ENCODE measurements around the gene HOXD9.

HOXD9 gene

DNA sequence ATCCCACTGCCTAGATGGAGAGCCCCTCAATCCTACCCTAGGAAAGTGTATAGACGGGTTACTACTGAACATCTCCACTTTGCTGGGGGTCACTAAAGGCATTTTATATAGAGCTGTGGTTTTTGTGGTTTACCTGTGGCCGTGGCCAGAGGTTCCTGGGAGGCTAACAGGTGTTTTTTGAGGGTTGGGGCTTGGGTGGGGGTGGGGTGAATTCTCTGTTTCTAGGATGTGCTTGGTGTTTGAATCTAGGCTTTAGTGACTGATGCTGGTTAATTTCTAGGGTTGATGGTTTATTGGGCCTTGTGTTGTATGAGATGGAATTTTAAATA is 14.7 kb downstream of the HOXD9 start:
- TF ChIP-seq, protein P1, sequence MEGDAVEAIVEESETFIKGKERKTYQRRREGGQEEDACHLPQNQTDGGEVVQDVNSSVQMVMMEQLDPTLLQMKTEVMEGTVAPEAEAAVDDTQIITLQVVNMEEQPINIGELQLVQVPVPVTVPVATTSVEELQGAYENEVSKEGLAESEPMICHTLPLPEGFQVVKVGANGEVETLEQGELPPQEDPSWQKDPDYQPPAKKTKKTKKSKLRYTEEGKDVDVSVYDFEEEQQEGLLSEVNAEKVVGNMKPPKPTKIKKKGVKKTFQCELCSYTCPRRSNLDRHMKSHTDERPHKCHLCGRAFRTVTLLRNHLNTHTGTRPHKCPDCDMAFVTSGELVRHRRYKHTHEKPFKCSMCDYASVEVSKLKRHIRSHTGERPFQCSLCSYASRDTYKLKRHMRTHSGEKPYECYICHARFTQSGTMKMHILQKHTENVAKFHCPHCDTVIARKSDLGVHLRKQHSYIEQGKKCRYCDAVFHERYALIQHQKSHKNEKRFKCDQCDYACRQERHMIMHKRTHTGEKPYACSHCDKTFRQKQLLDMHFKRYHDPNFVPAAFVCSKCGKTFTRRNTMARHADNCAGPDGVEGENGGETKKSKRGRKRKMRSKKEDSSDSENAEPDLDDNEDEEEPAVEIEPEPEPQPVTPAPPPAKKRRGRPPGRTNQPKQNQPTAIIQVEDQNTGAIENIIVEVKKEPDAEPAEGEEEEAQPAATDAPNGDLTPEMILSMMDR (IDR thresholded peaks at IDR 0.05) = no peak
- Histone ChIP-seq H3K27me3 (peaks cover 100% of the 10 kb centered on the region), H3K27ac (no peak overlapping the region), H3K36me3 (no peaks in the 10 kb centered on the region), H3K4me1 (ENCODE audit: control insufficient read depth in 1 of 2, insufficient read depth in 1 of 2, low read depth in 1 of 2, low read length in 1 of 2) (peaks cover 13 to 18% of the 10 kb centered on the region in 2 experiments), H3K4me3 (ENCODE audit: low read depth in 1 of 2, low read length in 1 of 2) (no peak overlapping the region), H3K9me3 (no peaks in the 10 kb centered on the region)

DNA sequence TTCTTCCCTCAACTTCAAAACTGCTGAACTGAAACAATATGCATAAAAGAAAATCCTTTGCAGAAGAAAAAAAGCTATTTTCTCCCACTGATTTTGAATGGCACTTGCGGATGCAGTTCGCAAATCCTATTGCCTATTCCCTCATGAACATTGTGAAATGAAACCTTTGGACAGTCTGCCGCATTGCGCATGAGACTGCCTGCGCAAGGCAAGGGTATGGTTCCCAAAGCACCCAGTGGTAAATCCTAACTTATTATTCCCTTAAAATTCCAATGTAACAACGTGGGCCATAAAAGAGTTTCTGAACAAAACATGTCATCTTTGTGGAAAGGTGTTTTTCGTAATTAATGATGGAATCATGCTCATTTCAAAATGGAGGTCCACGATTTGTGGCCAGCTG is 15.4 kb downstream of the HOXD9 start:
- Histone ChIP-seq H3K4me3 (ENCODE audit: low read depth in 1 of 2, low read length in 1 of 2) (no peak overlapping the region), H3K36me3 (no peaks in the 10 kb centered on the region), H3K9me3 (no peaks in the 10 kb centered on the region), H3K27ac (no peak overlapping the region), H3K27me3 (peaks cover 100% of the 10 kb centered on the region), H3K4me1 (ENCODE audit: control insufficient read depth in 1 of 2, insufficient read depth in 1 of 2, low read depth in 1 of 2, low read length in 1 of 2) (peaks cover 10 to 15% of the 10 kb centered on the region in 2 experiments)
- TF ChIP-seq, protein P1 (IDR thresholded peaks at IDR 0.05) = no peak

DNA sequence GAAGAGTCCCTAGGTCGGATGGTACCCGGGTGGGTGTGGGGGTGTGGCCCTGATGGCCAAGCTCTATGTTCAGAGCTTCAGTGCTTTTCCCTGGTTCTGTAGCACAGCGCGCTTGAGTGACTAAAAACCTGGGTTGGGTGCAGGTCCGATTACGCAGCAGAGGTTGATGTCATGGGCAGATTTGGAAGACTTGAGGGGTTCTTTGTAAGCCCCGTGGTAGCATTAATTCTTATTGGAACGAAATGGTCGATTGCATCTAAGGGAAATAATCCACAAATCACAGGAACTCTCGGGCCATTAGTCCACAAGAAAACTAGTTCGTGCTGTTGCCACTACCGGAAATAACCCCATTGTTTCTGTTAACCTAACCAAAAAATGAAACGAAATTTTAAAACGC is 16.0 kb downstream of the HOXD9 start:
- no peak overlapping the region for H3K27ac ChIP-seq
- H3K36me3 ChIP-seq = no peaks in the 10 kb centered on the region
- peaks cover 10 to 15% of the 10 kb centered on the region in 2 experiments for H3K4me1 ChIP-seq (ENCODE audit: control insufficient read depth in 1 of 2, insufficient read depth in 1 of 2, low read depth in 1 of 2, low read length in 1 of 2)
- TF ChIP-seq, protein P1 (IDR thresholded peaks at IDR 0.05) = no peak
- no peak overlapping the region for H3K4me3 ChIP-seq (ENCODE audit: low read depth in 1 of 2, low read length in 1 of 2)
- H3K9me3 ChIP-seq = no peaks in the 10 kb centered on the region
- peaks cover 100% of the 10 kb centered on the region for H3K27me3 ChIP-seq

DNA sequence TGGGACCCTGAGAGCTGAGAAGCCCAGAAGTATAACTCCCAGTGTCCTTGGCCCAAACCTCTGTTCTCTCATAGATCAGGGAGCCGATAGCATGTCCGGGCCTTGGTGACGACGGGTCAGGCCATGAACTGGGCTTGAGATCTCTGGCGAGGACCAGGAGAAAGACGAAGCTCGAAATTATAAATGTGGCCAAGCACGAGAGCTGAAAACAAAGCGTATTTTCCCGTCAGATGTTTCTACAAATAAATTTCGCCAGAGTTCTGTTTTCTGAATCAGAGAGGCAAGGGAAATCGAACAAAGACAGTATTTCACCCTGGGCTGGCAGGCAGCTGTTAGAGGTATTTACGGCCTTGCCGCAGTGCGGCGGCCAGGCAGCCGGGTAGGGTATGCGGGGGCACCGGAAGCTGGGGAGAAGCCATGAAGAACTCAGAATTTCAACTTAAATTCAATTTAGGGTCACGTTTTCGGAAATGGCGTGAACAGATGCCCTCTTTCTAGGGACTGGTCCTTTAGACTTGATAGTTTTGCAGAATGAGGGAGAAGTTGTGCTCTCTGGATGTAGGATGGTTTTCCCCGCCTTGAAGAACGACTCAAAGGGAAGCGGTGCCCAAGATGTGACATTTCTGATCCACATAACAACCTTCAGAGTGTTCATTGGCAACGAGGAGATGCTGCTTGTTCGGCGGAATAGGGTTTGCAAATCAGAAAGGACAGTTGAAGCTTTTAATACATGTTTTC is 16.6 kb downstream of the HOXD9 start:
- Histone ChIP-seq H3K4me3 (ENCODE audit: low read depth in 1 of 2, low read length in 1 of 2) (no peak overlapping the region), H3K27me3 (peaks cover 100% of the 10 kb centered on the region), H3K4me1 (ENCODE audit: control insufficient read depth in 1 of 2, insufficient read depth in 1 of 2, low read depth in 1 of 2, low read length in 1 of 2) (peaks cover 10 to 15% of the 10 kb centered on the region in 2 experiments), H3K36me3 (no peaks in the 10 kb centered on the region), H3K9me3 (no peaks in the 10 kb centered on the region), H3K27ac (no peak overlapping the region)
- TF ChIP-seq, protein P1 (IDR thresholded peaks at IDR 0.05) = no peak

DNA sequence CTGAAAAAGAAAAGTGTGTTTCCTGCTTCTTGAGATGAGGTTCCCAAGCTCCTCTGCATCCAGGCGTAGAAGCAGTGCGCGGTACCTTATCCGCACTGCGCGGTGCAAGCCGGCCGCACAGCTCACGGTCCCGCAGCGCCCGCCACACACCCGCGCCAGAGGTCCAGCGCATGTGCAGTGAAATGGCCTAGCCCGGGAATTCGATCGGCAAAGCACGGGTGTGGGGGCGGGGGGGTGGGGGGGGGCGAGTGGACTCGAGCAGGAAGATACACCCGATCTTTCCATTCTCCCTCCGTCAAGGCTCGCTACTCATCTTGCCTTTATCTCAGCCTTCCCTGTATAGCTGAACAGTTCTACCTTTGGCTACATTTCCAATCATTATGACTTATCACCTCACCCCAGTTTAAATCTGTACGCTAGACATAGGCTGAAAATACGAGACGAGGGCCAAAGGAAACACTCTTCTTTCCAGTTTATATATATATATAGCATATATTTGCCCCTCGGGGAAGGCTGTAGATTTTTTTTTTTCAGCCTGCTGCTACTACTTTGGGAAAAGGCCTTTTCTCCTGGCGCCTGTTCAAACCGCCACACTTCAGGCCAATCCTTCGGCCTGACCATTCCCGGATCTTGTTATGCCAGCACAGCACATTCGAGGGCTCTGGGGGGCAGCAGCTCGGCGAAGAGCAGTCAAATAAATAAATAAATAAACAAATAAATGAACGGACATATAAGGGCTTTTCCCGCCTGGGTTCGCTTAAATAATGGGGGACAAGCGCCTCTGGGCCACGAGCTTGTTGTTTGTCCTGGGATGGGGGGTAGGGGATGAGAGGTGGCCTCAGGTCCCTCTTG is 17.4 kb downstream of the HOXD9 start:
- H3K27ac ChIP-seq = no peak overlapping the region
- H3K4me1 ChIP-seq (ENCODE audit: control insufficient read depth in 1 of 2, insufficient read depth in 1 of 2, low read depth in 1 of 2, low read length in 1 of 2) = peaks cover 10 to 15% of the 10 kb centered on the region in 2 experiments
- TF ChIP-seq, protein P1 (IDR thresholded peaks at IDR 0.05) = no peak
- no peaks in the 10 kb centered on the region for H3K36me3 ChIP-seq
- no peak overlapping the region for H3K4me3 ChIP-seq (ENCODE audit: low read depth in 1 of 2, low read length in 1 of 2)
- H3K9me3 ChIP-seq = no peaks in the 10 kb centered on the region
- peaks cover 100% of the 10 kb centered on the region for H3K27me3 ChIP-seq

Data from neutrophil (primary cell).